GM12878 (cell line): ENCODE results near the gene TSPYL6. TPM values are rescaled to one million over a fixed set of nuclear protein-coding genes. Genes with fewer than 3 reads are reported as not detected.

Experiments
- ATAC-seq: fragments of 200-7000 bp; cut with Tn5 transposase; 3 replicates; pipeline ENCODE4 v1.9.1; 2020; ENCODE audit warnings: mild to moderate bottlenecking, moderate library complexity
- BruUV-seq: library from RNA; stranded (reverse); fragments of 400-500 nt; replicated peaks from 2 replicates; lab custom pipeline; 2021; lab: Mats Ljungman, UMichigan
- CTCF ChIA-PET: fragments of 300-600 bp; sonication (Branson Sonifier 250); formaldehyde crosslinking; extraction: SDS; loops from one replicate; lab custom pipeline; 2021; ENCODE audit warnings: inconsistent platforms; lab: Yijun Ruan, JAX
- POLR2A ChIA-PET: fragments of 350-600 bp; formaldehyde crosslinking; extraction: SDS; loops from one replicate; lab custom pipeline; 2021; ENCODE audit warnings: inconsistent platforms; lab: Charles Lee
- RAD21 ChIA-PET: fragments of 300-600 bp; sonication (Branson Sonifier 250); formaldehyde crosslinking; loops from one replicate; lab custom pipeline; 2023; ENCODE audit warnings: antibody characterized with exemption; ENCODE audit not compliant: unreplicated experiment; lab: Charles Lee
- SMC1A ChIA-PET: fragments of 300-600 bp; sonication (Branson Sonifier 250); formaldehyde crosslinking; loops from one replicate; lab custom pipeline; 2023; ENCODE audit not compliant: unreplicated experiment, uncharacterized antibody; lab: Charles Lee
- DNase-seq: peaks from one replicate; pipeline ENCODE4 v3.0.0-alpha.2; 2011; ENCODE audit warnings: low read depth, low spot score
- FAIRE-seq: peaks from 3 replicates; lab custom pipeline; 2011; peaks lifted over from hg19 to GRCh38; lab: Jason Lieb, UNC
- H2AFZ ChIP-seq: 2 replicates; pipeline ENCODE4 v1.6.0; 2011; ENCODE audit warnings: low read depth, low read length, control low read depth; ENCODE audit not compliant: control insufficient read depth
- H3K27ac ChIP-seq: 2 replicates; pipeline ENCODE4 v1.5.1; 2011; ENCODE audit warnings: control low read depth; ENCODE audit not compliant: control insufficient read depth, insufficient read depth
- H3K27me3 ChIP-seq, 2 experiments: replicated peaks in 1 of 2; 2 replicates each; pipeline versions ENCODE4 v1.6.0 to v1.6.1; 2011; ENCODE audit warnings: low read length in 1 of 2; ENCODE audit not compliant: control insufficient read depth in 2 of 2, insufficient read depth in 2 of 2
- H3K36me3 ChIP-seq, 2 experiments: 2 replicates each; pipeline ENCODE4 v1.5.1; 2011; ENCODE audit warnings: low read length in 1 of 2; ENCODE audit not compliant: control insufficient read depth in 2 of 2, insufficient read depth in 2 of 2
- H3K4me1 ChIP-seq: 2 replicates; pipeline ENCODE4 v1.6.1; 2011; ENCODE audit warnings: mild to moderate bottlenecking, low read length, moderate library complexity, mixed read lengths; ENCODE audit not compliant: control insufficient read depth, insufficient read depth
- H3K4me2 ChIP-seq: 2 replicates; pipeline ENCODE4 v1.6.0; 2011; ENCODE audit warnings: control low read depth; ENCODE audit not compliant: control insufficient read depth, insufficient read depth
- H3K4me3 ChIP-seq: fragments of 200-600 bp; sonication (generic); 2 replicates; pipeline ENCODE4 v1.5.1; 2016
- H3K79me2 ChIP-seq: 2 replicates; pipeline ENCODE4 v1.6.0; 2011; ENCODE audit warnings: low read length; ENCODE audit not compliant: control insufficient read depth, insufficient read depth
- H3K9ac ChIP-seq: 2 replicates; pipeline ENCODE4 v1.8.0; 2011; ENCODE audit warnings: low read length, control low read depth, mixed read lengths; ENCODE audit not compliant: control insufficient read depth, insufficient read depth
- H3K9me3 ChIP-seq: replicated peaks from 3 replicates; pipeline ENCODE4 v1.5.1; 2011; ENCODE audit warnings: mild to moderate bottlenecking, low read length; ENCODE audit not compliant: control insufficient read depth, insufficient read depth
- H4K20me1 ChIP-seq: 2 replicates; pipeline ENCODE4 v1.6.0; 2011; ENCODE audit not compliant: control insufficient read depth, insufficient read depth
- MTA3 ChIP-seq: IDR thresholded peaks from 2 replicates; pipeline ENCODE4 v1.6.1; 2012; ENCODE audit warnings: low read length, inconsistent platforms, borderline replicate concordance
- NR2C1 ChIP-seq: fragments of 450-650 bp; IDR thresholded peaks from 2 replicates; pipeline ENCODE4 v1.6.1; 2017; ENCODE audit warnings: antibody characterized with exemption, mild to moderate bottlenecking, moderate library complexity
- PAX5 ChIP-seq: IDR thresholded peaks from 2 replicates; pipeline ENCODE4 v1.6.1; 2011; ENCODE audit warnings: low read depth, low read length, borderline replicate concordance
- POLR2A ChIP-seq: IDR thresholded peaks from 2 replicates; pipeline ENCODE4 v1.6.1; 2011; ENCODE audit warnings: low read depth, mild to moderate bottlenecking, low read length
- POLR2AphosphoS5 ChIP-seq: IDR thresholded peaks from 2 replicates; pipeline ENCODE4 v1.6.1; 2011; ENCODE audit warnings: mild to moderate bottlenecking, low read length, inconsistent platforms
- TBL1XR1 ChIP-seq: IDR thresholded peaks from 2 replicates; pipeline ENCODE4 v1.6.1; 2012; ENCODE audit warnings: low read depth, low read length, improper control_type of control experiment
- YY1 ChIP-seq: IDR thresholded peaks from 2 replicates; pipeline ENCODE4 v1.6.1; 2011; ENCODE audit warnings: low read depth, mild to moderate bottlenecking, low read length
- WGBS: methylation state at CpG from one replicate; pipeline ENCODE4 v1.1.6; 2016; ENCODE audit warnings: low lambda C conversion rate; ENCODE audit not compliant: insufficient replicate concordance, insufficient coverage; ENCODE audit errors: missing lambda C conversion rate; 5-methylcytosine and 5-hydroxymethylcytosine counted together
- in situ Hi-C: fragments of 300-500 bp; cut with MboI; formaldehyde crosslinking; loops from 9 replicates; pipeline ENCODE4 v1.14.3; 2018; ENCODE audit warnings: mixed read lengths
- intact Hi-C: fragments of 100-400 bp; cut with micrococcal nuclease; formaldehyde crosslinking; loops from one replicate; pipeline ENCODE4 v1.14.2; 2022; ENCODE audit not compliant: unreplicated experiment
- polyA plus RNA-seq, 11 experiments: library from polyadenylated mRNA; depleted of rRNA in 4 of 11; unstranded in 6 of 11; stranded (reverse) in 5 of 11; fragments of >200 nt; fragmentation: Nextera tagmentation in 4 of 11; fragmentation: Illumina TruSeq in 1 of 11; extraction: Ambion mirVana in 4 of 11; extraction: Trizol in 1 of 11; gene quantifications; 1 replicate in 1 of 11; 2 replicates in 10 of 11; pipeline versions ENCODE4 v1.2.1 to v1.2.3, GENCODE V29; 2011 to 2016; ENCODE audit warnings: inconsistent platforms in 2 of 11, missing spikeins in 2 of 11, low read depth in 1 of 11
- total RNA-seq, 4 experiments: library from RNA; depleted of rRNA in 3 of 4; stranded (reverse); fragments of >200 nt in 3 of 4; fragmentation: Illumina TruSeq in 1 of 4; extraction: Trizol in 1 of 4; gene quantifications; 2 replicates each; pipeline versions ENCODE4 v1.2.1 to v1.2.3, GENCODE V29; 2013 to 2021
- TF ChIP-seq, protein P1 (sequence below): fragments of 450-650 bp; IDR thresholded peaks from 2 replicates; pipeline ENCODE4 v1.6.1; 2017; ENCODE audit warnings: borderline replicate concordance
- TF ChIP-seq, protein P2 (sequence below): fragments of 450-650 bp; IDR thresholded peaks from 2 replicates; pipeline ENCODE4 v1.6.1; 2017; ENCODE audit warnings: mild to moderate bottlenecking

The TSPYL6 gene
- total and polyA plus RNA-seq, 10 of the 15 experiments (the other 5 are each of a cell fraction or from before 2014, with no cell fraction given), result not detected

DNA sequence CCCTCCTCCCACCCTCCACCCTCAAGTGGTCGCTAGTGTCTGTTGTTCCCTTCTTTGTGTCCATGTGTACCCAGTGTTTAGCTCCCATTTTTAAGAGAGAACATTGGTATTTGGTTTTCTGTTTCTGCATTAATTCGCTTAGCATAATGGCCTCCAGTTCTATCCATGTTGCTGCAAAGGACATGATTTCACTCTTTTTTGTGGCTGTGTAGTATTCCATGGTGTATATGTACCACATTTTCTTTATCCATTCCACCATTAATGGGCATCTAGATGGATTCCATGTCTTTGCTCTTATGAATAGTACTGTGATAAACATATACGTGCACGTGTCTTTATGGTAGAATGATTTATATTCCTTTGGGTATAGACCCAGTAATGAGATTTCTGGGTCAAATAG, 42.9 kb downstream of the TSPYL6 start (continued):
- no peak for TF ChIP-seq NR2C1
- TF ChIP-seq TBL1XR1, result no peak
- TF ChIP-seq, protein P1, sequence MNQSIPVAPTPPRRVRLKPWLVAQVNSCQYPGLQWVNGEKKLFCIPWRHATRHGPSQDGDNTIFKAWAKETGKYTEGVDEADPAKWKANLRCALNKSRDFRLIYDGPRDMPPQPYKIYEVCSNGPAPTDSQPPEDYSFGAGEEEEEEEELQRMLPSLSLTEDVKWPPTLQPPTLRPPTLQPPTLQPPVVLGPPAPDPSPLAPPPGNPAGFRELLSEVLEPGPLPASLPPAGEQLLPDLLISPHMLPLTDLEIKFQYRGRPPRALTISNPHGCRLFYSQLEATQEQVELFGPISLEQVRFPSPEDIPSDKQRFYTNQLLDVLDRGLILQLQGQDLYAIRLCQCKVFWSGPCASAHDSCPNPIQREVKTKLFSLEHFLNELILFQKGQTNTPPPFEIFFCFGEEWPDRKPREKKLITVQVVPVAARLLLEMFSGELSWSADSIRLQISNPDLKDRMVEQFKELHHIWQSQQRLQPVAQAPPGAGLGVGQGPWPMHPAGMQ, result no peak

DNA sequence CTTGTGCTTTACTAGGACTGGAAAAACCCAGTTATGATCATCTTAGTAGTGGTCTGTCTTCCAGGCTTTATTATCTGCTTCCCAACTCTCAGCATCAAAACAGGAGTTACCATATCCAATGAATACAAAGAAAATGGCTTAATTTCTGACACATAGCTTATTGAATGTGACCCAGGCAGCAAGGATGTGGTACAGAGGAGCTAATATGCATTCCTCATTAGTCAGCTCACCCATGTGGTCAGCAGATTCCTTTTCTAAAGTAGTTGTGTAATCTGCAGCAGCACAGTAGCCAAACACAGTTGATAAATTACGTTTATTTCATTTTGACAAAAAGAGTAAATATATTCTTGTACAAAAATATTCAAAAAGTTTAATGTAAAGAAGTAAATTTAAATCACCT, 43.6 kb downstream of the TSPYL6 start:
- no TSS peak for BruUV-seq
- Histone ChIP-seq H2AFZ (no peak overlapping the region), H3K4me2 (no peak overlapping the region), H3K9ac (no peak overlapping the region), H3K79me2 (no peaks in the 10 kb centered on the region), H3K27ac (no peak overlapping the region), H3K9me3 (no peaks in the 10 kb centered on the region; the same call in 1 of the 3 replicates), H3K36me3 (no peaks in the 10 kb centered on the region), H4K20me1 (no peaks in the 10 kb centered on the region), H3K4me3 (no peak overlapping the region), H3K27me3 (no peaks in the 10 kb centered on the region), H3K4me1 (no peaks in the 10 kb centered on the region)
- ATAC-seq, result no peak
- intact Hi-C loops, result no loop called here
- no peak for DNase-seq
- no peak for TF ChIP-seq POLR2AphosphoS5
- no peak for TF ChIP-seq PAX5
- no peak for TF ChIP-seq MTA3
- TF ChIP-seq, protein P2, sequence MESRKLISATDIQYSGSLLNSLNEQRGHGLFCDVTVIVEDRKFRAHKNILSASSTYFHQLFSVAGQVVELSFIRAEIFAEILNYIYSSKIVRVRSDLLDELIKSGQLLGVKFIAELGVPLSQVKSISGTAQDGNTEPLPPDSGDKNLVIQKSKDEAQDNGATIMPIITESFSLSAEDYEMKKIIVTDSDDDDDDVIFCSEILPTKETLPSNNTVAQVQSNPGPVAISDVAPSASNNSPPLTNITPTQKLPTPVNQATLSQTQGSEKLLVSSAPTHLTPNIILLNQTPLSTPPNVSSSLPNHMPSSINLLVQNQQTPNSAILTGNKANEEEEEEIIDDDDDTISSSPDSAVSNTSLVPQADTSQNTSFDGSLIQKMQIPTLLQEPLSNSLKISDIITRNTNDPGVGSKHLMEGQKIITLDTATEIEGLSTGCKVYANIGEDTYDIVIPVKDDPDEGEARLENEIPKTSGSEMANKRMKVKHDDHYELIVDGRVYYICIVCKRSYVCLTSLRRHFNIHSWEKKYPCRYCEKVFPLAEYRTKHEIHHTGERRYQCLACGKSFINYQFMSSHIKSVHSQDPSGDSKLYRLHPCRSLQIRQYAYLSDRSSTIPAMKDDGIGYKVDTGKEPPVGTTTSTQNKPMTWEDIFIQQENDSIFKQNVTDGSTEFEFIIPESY, result no peak
- no peak for TF ChIP-seq YY1
- TF ChIP-seq POLR2A, result no peak
- ChIA-PET RAD21 (interaction anchor here (1.0 to 1.6 kb wide), 2 partner anchors 77 to 290 kb away, joined by 3 to 5 read pairs; no protein-coding TSS in a partner anchor), SMC1A (interaction anchor here (0.6 to 1.0 kb wide), 4 partner anchors 11 to 1548 kb away, joined by 3 to 6 read pairs (median 3); no protein-coding TSS in a partner anchor), CTCF (interaction anchor here (1.0 to 1.7 kb wide), 2 partner anchors 289 to 492 kb away, joined by 3 to 7 read pairs; no protein-coding TSS in a partner anchor), POLR2A (no interaction called here)
- 0% methylated on average over 1 of the region's 1 CpG for WGBS
- no peak for FAIRE-seq
- in situ Hi-C loops, result no loop called here
